B cell (primary cell): Measurements from ENCODE around the gene LHFPL6. TPM values are rescaled to one million over a fixed set of nuclear protein-coding genes. Genes with fewer than 3 reads are reported as not detected.

Experiments used
- ATAC-seq: fragments of 200-7000 bp; cut with Tn5 transposase; one replicate; pipeline ENCODE4 v1.10.0; 2021; ENCODE audit warnings: low read depth, mild to moderate bottlenecking, moderate number of reproducible peaks, moderate library complexity
- CTCF ChIA-PET: fragments of 350-600 bp; sonication (Branson Sonifier 250); formaldehyde crosslinking; loops from one replicate; lab custom pipeline; 2021; ENCODE audit warnings: antibody characterized with exemption, inconsistent platforms; lab: Charles Lee
- POLR2A ChIA-PET: fragments of 350-600 bp; sonication (Branson Sonifier 250); formaldehyde crosslinking; loops from one replicate; lab custom pipeline; 2021; ENCODE audit warnings: antibody characterized with exemption; lab: Charles Lee
- DNase-seq: peaks from one replicate; pipeline ENCODE4 v3.0.0; 2013
- H2AFZ ChIP-seq: 2 replicates; pipeline ENCODE4 v1.6.1; 2012; ENCODE audit warnings: mild to moderate bottlenecking, low read depth, low read length; ENCODE audit not compliant: insufficient read depth, poor library complexity, severe bottlenecking
- H3K27ac ChIP-seq, 2 donors: 1 replicate in 1 of 2; 2 replicates in 1 of 2; pipeline ENCODE4 v1.5.1; 2012 to 2013; ENCODE audit warnings: low read length in 2 of 2, mild to moderate bottlenecking in 2 of 2, moderate library complexity in 1 of 2
- H3K27me3 ChIP-seq, 4 experiments: fragments of 200-600 bp in 1 of 4; sonication (generic) in 1 of 4; replicated peaks in 1 of 4; 1 replicate in 2 of 4; 2 replicates in 2 of 4; pipeline versions ENCODE4 v1.6.1 to v1.7.0; 2013 to 2016; ENCODE audit warnings: low read length in 3 of 4, mild to moderate bottlenecking in 2 of 4, mixed read lengths in 1 of 4, moderate library complexity in 1 of 4; ENCODE audit not compliant: insufficient read depth in 4 of 4, control insufficient read depth in 3 of 4; ENCODE audit errors: control extremely low read depth in 1 of 4
- H3K36me3 ChIP-seq, 2 experiments: replicated peaks in 1 of 2; 1 replicate in 1 of 2; 2 replicates in 1 of 2; pipeline versions ENCODE4 v1.6.1 to v1.7.1; 2013; ENCODE audit warnings: low read length in 1 of 2; ENCODE audit not compliant: insufficient read depth in 2 of 2, control insufficient read depth in 1 of 2; ENCODE audit errors: control extremely low read depth in 1 of 2, extremely low read depth in 1 of 2
- H3K4me1 ChIP-seq, 2 donors: fragments of 200-600 bp in 1 of 2; sonication (generic) in 1 of 2; 1 replicate in 1 of 2; 2 replicates in 1 of 2; pipeline versions ENCODE4 v1.5.1 to v1.6.1; 2013 to 2017; ENCODE audit warnings: low read length in 2 of 2; ENCODE audit not compliant: control insufficient read depth in 2 of 2, insufficient read depth in 2 of 2
- H3K4me2 ChIP-seq: replicated peaks from 2 replicates; pipeline ENCODE3; 2012; ENCODE audit warnings: mild to moderate bottlenecking, low read depth, low read length; ENCODE audit not compliant: poor library complexity, severe bottlenecking
- H3K4me3 ChIP-seq, 5 experiments: fragments of 200-600 bp in 1 of 5; sonication (generic) in 1 of 5; 1 replicate in 3 of 5; 2 replicates in 2 of 5; pipeline versions ENCODE4 v1.5.1 to v1.7.0; 2011 to 2016; ENCODE audit warnings: low read length in 4 of 5, mild to moderate bottlenecking in 4 of 5, low read depth in 2 of 5, control low read depth in 1 of 5, moderate library complexity in 1 of 5; ENCODE audit not compliant: insufficient read depth in 1 of 5; ENCODE audit errors: control extremely low read depth in 1 of 5, extremely low read depth in 1 of 5
- H3K79me2 ChIP-seq: fragments of 200-600 bp; sonication (generic); one replicate; pipeline ENCODE4 v1.6.0; 2016; ENCODE audit warnings: low read length; ENCODE audit not compliant: control insufficient read depth, insufficient read depth
- H3K9ac ChIP-seq: fragments of 200-600 bp; sonication (generic); 2 replicates; pipeline ENCODE4 v1.6.1; 2017; ENCODE audit warnings: mild to moderate bottlenecking, low read length, moderate library complexity
- H3K9me3 ChIP-seq, 3 donors: one replicate each; pipeline versions ENCODE4 v1.6.1 to v1.7.1; 2013; ENCODE audit warnings: low read length in 2 of 3; ENCODE audit not compliant: control insufficient read depth in 2 of 3, insufficient read depth in 1 of 3; ENCODE audit errors: control extremely low read depth in 1 of 3
- H4K20me1 ChIP-seq: 2 replicates; pipeline ENCODE4 v1.6.0; 2012; ENCODE audit warnings: mild to moderate bottlenecking, low read length; ENCODE audit not compliant: insufficient read depth, control insufficient read depth, poor library complexity, severe bottlenecking
- H3K27ac Mint-ChIP-seq: one replicate; pipeline ENCODE4 v1.8.0; 2021; ENCODE audit warnings: mixed read lengths
- H3K27me3 Mint-ChIP-seq: one replicate; pipeline ENCODE4 v1.8.0; 2021; ENCODE audit warnings: mixed read lengths
- H3K4me1 Mint-ChIP-seq: one replicate; pipeline ENCODE4 v1.8.0; 2021; ENCODE audit warnings: mixed read lengths
- H3K4me3 Mint-ChIP-seq: one replicate; pipeline ENCODE4 v1.8.0; 2021; ENCODE audit warnings: mixed read lengths
- H3K9me3 Mint-ChIP-seq: one replicate; pipeline ENCODE4 v1.8.0; 2022; ENCODE audit warnings: mixed read lengths; ENCODE audit not compliant: insufficient read depth
- CTCF ChIP-seq: fragments of 200-600 bp; IDR thresholded peaks from one replicate; pipeline ENCODE4 v1.8.0; 2022; ENCODE audit warnings: antibody characterized with exemption, mild to moderate bottlenecking
- EZH2 ChIP-seq: IDR thresholded peaks from 2 replicates; pipeline ENCODE4 v1.6.1; 2012; ENCODE audit warnings: borderline replicate concordance, low read depth, mild to moderate bottlenecking, moderate library complexity, low read length; ENCODE audit not compliant: insufficient read depth, poor library complexity, severe bottlenecking
- WGBS: methylation state at CpG from one replicate; pipeline ENCODE4 v1.1.5; 2013; ENCODE audit warnings: missing lambda C conversion rate; ENCODE audit not compliant: insufficient coverage; 5-methylcytosine and 5-hydroxymethylcytosine counted together
- intact Hi-C: fragments of 100-400 bp; cut with micrococcal nuclease; formaldehyde crosslinking; loops from one replicate; pipeline ENCODE4 v1.10.0; 2022
- polyA plus RNA-seq: library from polyadenylated mRNA; depleted of rRNA; stranded (reverse); fragments of >200 nt; gene quantifications from 2 replicates; pipeline ENCODE4 v1.2.3, GENCODE V29; 2012
- total RNA-seq, 2 donors: library from RNA; stranded (reverse); fragments of 120-200 nt in 1 of 2; gene quantifications; 1 replicate in 1 of 2; 2 replicates in 1 of 2; pipeline versions ENCODE4 v1.2.3 to v1.2.4, GENCODE V29; 2013 to 2022

LHFPL6 gene
- total and polyA plus RNA-seq, 2 donors (not counting 1 experiment from before 2014, with no cell fraction given) = 0.01 TPM; not detected in 1

- no peaks in the 10 kb centered on the region for H3K4me1 Mint-ChIP-seq
- no peak overlapping the region for H3K27ac ChIP-seq
- no peak overlapping the region for H3K9ac ChIP-seq
- no peak overlapping the region for H3K4me3 Mint-ChIP-seq
- 73% methylated on average over 3 of the region's 3 CpGs for WGBS
- peaks cover 4% of the 10 kb centered on the region for H3K27me3 Mint-ChIP-seq
- no peaks in the 10 kb centered on the region for H3K27me3 ChIP-seq
- H3K79me2 ChIP-seq = no peaks in the 10 kb centered on the region
- no peaks in the 10 kb centered on the region for H3K4me1 ChIP-seq
- H3K4me2 ChIP-seq = no peak overlapping the region
- no peaks in the 10 kb centered on the region for H3K9me3 Mint-ChIP-seq
- POLR2A ChIA-PET = no interaction called here
- H3K27ac Mint-ChIP-seq = no peak overlapping the region
- CTCF ChIA-PET = no interaction called here
- no peak overlapping the region for H3K4me3 ChIP-seq
- no peak for TF ChIP-seq EZH2
- TF ChIP-seq CTCF = no peak
- no peaks in the 10 kb centered on the region for H3K36me3 ChIP-seq
- H4K20me1 ChIP-seq = no peaks in the 10 kb centered on the region
- no peak for ATAC-seq
- intact Hi-C loops = no loop called here
- H2AFZ ChIP-seq = no peak overlapping the region
- no peaks in the 10 kb centered on the region for H3K9me3 ChIP-seq
- no peak for DNase-seq
Observed at GRCh38 chr13:39322836-39323585, 280.0 kb downstream of the LHFPL6 start.

- no peaks in the 10 kb centered on the region for H3K27me3 ChIP-seq
- WGBS = 100% methylated on average over 1 of the region's 1 CpG
- Mint-ChIP-seq H3K27ac (no peak overlapping the region), H3K4me3 (no peak overlapping the region), H3K4me1 (no peaks in the 10 kb centered on the region), H3K27me3 (peaks cover 4% of the 10 kb centered on the region), H3K9me3 (no peaks in the 10 kb centered on the region)
- no peak overlapping the region for H2AFZ ChIP-seq
- H3K4me2 ChIP-seq = no peak overlapping the region
- no peaks in the 10 kb centered on the region for H3K36me3 ChIP-seq
- no peak overlapping the region for H3K9ac ChIP-seq
- no peaks in the 10 kb centered on the region for H3K4me1 ChIP-seq
- no peaks in the 10 kb centered on the region for H4K20me1 ChIP-seq
- ATAC-seq (no peak), DNase-seq (no peak)
- no peaks in the 10 kb centered on the region for H3K9me3 ChIP-seq
- ChIA-PET CTCF (no interaction called here), POLR2A (no interaction called here)
- intact Hi-C loops = no loop called here
- H3K4me3 ChIP-seq = no peak overlapping the region
- H3K79me2 ChIP-seq = no peaks in the 10 kb centered on the region
- TF ChIP-seq EZH2 (no peak), CTCF (no peak)
- H3K27ac ChIP-seq = no peak overlapping the region
Observed at GRCh38 chr13:39321574-39321973, 281.4 kb downstream of the LHFPL6 start.
